ENCODE results near the gene HYI. TPM values are rescaled to one million over a fixed set of nuclear protein-coding genes. Genes with fewer than 3 reads are reported as not detected.

The HYI gene
- total RNA-seq, 1 experiment from 2014 or later, result 55.3 TPM

- Histone ChIP-seq H3K4me3 (ENCODE audit: low read depth in 2 of 2, low read length in 2 of 2) (no peak overlapping the region), H3K27me3 (ENCODE audit: control insufficient read depth, insufficient read depth, low read length) (no peaks in the 10 kb centered on the region), H3K9me3 (ENCODE audit: control insufficient read depth, insufficient read depth, low read depth, low read length) (no peaks in the 10 kb centered on the region), H3K4me1 (ENCODE audit: control insufficient read depth, insufficient read depth, low read length) (no peaks in the 10 kb centered on the region), H3K36me3 (ENCODE audit: control insufficient read depth, insufficient read depth, low read length) (no peaks in the 10 kb centered on the region), H3K27ac (ENCODE audit: low read length) (no peak overlapping the region)
- DNase-seq (ENCODE audit: low read depth, low spot score) (no peak), ATAC-seq (no peak)
- no peak for TF ChIP-seq POLR2AphosphoS5 (IDR thresholded peaks at IDR 0.05; ENCODE audit: low read depth, low read length)
- intact Hi-C loops (cut with micrococcal nuclease; ENCODE audit: unreplicated experiment) (no loop called here), in situ Hi-C loops (cut with HindIII; ENCODE audit: low pct_unique_long_range_greater_than_20kb, low sequenced_read_pairs) (no loop called here)
- CTCF ChIA-PET, result no interaction called here
- POLR2A ChIA-PET, result no interaction called here
- no TSS peak for BruUV-seq (replicated peaks)
Observed at GRCh38 chr1:43402089-43402865, 51.5 kb downstream of the HYI start.

Small RNA genes within 50 kb of the gene (microRNA-seq; reads per million reads assigned to microRNA genes)
- 2.2 reads per million for gene MIR6735 (ENCODE audit: unreplicated experiment)

Other genes with a start within 250 kb of the HYI start
- gene TMEM125, start 183.9 kb downstream of the HYI start, total RNA-seq (2021; ENCODE audit: unreplicated experiment), result not detected
- not detected for gene C1orf210, start 168.3 kb downstream of the HYI start, total RNA-seq (2021; ENCODE audit: unreplicated experiment)
- 0.28 TPM for gene TIE1, start 152.9 kb downstream of the HYI start, total RNA-seq (2021; ENCODE audit: unreplicated experiment)
- not detected for gene MPL, start 116.1 kb downstream of the HYI start, total RNA-seq (2021; ENCODE audit: unreplicated experiment)
- 215 TPM for gene CDC20, start 95.0 kb downstream of the HYI start, total RNA-seq (2021; ENCODE audit: unreplicated experiment)
- gene ELOVL1, start 85.9 kb downstream of the HYI start, total RNA-seq (2021; ENCODE audit: unreplicated experiment), result 105 TPM
- 50.8 TPM for gene MED8, start 64.1 kb downstream of the HYI start, total RNA-seq (2021; ENCODE audit: unreplicated experiment)
- gene SZT2, start 64.0 kb downstream of the HYI start, total RNA-seq (2021; ENCODE audit: unreplicated experiment), result 40.2 TPM
- gene PTPRF, start 77.0 kb upstream of the HYI start, total RNA-seq (2021; ENCODE audit: unreplicated experiment), result 77.5 TPM
- gene KDM4A, start 196.2 kb upstream of the HYI start, total RNA-seq (2021; ENCODE audit: unreplicated experiment), result 48.2 TPM